HG03103 (cell line): Measurements from ENCODE around the gene ZNF254.
"Not testable (repeated sequence)": the region's sequence is repeated elsewhere in the genome, so short reads cannot be mapped to it uniquely, and the experiment has no call there.

ENCODE experiments used
- ATAC-seq: cut with Tn5 transposase; IDR thresholded peaks from one replicate; pipeline ENCODE4 v1.9.1; 2021; ENCODE audit warnings: low read depth; ENCODE audit not compliant: unreplicated experiment

ZNF254 gene

GRCh38 chr19:24069905-24070657 lies 16.9 kb upstream of the ZNF254 start:
- no peak for ATAC-seq

DNA sequence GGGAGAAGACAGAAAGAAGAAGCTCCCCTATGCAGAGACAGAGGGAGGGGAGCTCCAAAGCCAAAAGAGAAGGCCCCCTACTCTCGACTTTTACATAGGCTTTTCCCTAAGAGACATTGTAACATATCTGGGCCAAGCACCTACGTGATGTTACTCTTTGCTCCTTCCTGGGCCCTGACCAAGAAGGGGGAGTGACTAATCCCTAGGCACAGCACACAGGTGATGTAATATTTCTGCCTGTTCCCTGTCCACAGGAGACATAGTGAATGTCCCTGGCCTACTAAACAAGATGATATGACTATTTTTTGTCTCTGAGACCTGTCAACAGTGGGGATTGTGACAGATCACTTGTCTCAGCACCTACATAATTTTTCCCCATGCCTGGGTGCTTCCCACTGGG lies 15.9 kb upstream of the ZNF254 start:
- ATAC-seq, result no peak

GRCh38 chr19:24072720-24073119 lies 14.3 kb upstream of the ZNF254 start:
- ATAC-seq, result no peak

GRCh38 chr19:24073807-24074206 lies 13.2 kb upstream of the ZNF254 start:
- ATAC-seq, result no peak

DNA sequence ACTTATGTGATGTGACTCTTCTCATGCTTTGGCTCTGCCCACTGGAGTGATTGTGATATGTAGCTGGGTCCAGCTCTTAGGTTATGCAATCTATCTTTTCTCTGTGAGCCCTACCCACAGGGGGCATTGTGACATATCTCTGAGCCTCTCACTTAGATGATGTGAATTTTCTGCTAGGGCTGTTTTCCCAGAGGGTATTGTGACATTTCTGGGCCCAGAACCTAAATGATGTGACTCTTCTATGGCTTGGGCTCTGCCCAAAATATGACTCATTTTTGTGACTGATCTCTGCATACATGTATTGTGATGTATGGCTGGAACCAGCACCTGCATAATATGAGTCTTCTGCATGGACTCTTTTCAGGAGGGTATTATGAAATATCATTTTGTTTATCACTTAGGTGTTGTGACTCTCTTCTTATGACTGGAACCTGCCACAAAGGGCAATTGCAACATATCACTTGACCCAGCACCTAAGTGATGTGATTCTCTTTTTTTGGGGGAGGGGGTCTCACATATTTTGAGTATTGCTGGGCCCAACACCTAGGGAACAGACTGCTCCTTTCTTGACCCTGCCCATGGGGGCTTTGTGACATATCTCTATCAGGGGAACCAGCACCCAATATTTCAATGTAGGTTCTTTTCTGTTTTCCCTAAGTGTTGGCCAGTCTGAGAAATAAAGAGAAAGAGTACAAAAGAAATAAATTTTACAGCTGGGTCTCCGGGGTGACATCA lies 12.1 kb upstream of the ZNF254 start:
- ATAC-seq, result no peak

DNA sequence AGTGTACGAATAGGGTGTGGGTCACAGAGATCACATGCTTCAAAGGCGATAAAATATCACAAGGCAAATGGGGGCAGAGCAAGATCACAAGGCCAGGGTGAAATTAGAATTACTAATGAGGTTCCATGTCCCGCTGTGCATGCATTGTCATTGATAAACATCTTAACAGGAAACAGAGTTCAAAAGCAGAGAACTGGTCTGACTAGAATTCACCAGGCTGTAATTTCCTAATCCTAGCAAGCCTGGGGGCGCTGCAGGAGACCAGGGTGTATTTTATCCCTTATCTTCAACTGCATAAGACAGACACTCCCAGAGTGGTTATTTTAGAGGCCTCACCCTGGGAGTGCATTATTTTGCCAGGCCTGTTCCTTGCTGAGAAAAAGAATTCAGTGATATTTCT lies 11.5 kb upstream of the ZNF254 start:
- ATAC-seq, result not testable (repeated sequence)

GRCh38 chr19:24078680-24079079 lies 8.3 kb upstream of the ZNF254 start:
- no peak for ATAC-seq

DNA sequence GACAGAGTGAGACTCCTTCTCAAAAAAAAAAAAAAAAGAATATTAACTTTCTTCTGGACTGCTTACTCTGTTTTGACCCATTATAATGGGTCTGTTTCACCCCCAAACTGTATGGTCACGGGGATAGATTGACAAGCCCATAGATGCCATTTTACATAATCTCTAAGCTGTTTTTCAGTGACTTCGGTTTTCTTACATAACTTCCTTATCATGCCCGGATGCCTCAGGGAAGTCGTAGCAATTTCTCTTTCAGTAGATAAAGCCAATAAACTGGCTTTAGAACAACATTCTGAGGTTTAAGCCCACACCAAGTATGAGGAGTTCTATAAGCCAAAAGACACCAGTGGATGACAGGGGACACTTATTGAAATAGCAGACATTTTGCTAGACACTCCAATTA lies 5.9 kb upstream of the ZNF254 start:
- no peak for ATAC-seq

DNA sequence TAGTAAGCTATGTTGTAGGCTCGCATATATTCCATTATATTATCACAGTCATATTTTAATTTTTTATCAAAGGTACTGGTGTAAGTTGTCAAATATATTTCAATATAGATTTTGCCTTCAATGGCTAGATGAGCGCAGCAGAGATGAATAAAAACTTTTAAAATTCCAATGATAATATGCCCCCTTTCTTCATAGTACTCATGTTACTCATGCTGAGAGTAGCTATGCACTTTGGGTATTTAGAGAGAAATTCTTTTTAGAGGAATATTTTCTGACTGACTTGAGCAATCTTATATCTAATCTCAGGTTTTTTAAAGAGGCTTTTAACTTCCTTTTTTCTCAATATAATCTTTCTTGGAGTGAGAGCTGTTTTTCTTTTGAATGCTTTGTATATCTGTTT lies 11.4 kb downstream of the ZNF254 start:
- no peak for ATAC-seq

- ATAC-seq, result no peak
These were observed 12.8 kb downstream of the ZNF254 start for GRCh38 chr19:24099829-24100228.

DNA sequence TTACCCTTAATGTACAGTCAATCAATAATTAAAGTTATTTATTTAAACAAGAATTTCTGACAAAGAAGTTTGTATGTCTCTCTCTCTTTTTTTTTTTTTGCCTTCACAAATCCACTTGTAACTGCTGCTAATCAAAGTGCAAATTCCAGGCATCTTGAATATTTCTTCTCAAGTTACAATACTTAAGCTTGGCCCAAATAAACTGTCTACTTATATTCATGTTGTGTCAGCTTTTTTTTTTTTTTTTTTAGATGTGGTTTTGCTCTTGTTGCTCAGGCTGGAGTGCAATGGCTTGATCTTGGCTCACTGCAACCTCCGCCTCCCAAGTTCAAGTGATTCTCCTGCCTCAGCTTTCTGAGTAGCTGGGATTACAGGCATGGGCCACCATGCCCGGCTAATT lies 13.6 kb downstream of the ZNF254 start:
- ATAC-seq, result not testable (repeated sequence)

DNA sequence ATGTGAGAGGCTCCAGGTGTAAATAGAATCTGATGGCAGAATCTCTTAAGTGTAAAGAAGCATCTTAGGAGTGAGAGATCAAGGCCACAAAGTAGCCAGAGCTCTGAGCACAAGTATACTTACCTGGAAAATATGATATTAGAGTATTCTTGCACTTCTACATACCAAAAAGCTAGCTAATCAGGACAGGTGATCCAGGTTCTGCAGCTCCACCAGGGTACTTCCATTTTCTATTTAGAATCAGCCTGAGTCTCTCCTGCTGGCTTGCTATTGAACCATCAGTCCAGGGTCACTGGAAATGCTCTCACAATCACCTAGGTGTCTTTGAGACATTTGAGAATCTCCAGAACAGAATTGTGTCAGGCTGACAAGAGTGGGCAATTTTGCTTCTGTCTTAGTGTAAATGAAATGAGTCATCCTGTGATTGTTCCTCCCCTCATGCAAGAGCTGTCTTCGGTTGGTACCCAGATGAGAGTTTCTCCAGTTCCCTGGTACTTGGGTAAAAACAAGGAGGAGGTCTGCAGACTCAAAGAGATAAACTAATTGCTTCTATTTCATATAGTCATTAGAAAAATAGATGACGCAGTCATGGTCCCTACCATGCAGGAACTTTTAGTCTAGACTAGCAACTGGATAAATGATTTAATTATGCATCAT lies 14.6 kb downstream of the ZNF254 start:
- no peak for ATAC-seq

GRCh38 chr19:24127601-24128000 lies 40.6 kb downstream of the ZNF254 start:
- ATAC-seq, result no peak

GRCh38 chr19:24140099-24140498 lies 53.1 kb downstream of the ZNF254 start:
- ATAC-seq, result no peak

DNA sequence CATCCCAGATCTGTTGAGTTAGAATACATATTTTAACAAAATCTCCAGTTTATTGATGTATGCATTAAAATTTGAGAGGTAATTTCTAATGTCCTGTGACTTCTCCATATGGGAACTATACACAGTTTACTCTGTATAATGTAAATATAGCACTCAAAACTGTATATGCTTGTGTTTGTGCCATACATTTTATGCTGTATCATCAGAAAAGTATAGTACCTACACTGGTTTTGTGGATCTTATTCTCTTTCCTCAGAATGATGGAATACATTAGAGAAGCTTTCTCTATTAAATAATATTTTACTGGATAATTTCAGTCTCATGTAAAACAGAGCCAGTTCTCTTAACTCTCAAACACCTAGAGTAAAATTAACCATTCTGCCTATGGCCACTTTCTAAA lies 53.6 kb downstream of the ZNF254 start:
- no peak for ATAC-seq

DNA sequence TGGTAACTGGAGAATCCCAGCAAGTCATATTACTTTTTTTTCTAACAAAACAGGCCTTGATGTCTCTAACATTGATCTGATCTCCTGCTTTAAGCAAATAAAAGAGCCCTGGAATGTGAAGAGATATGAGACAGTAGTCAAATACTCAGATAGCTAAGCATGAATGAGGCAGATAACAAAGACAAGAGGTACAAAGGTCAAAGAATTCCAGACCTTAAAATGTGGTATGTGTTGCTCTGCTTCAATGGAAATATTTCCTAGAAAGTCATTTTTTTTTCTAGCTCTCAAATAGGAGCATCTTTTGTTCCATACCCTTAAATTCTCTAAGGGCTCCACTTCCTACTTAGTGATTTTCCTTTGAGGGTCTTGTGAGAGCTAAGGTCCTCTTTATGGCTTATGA lies 54.6 kb downstream of the ZNF254 start:
- no peak for ATAC-seq

DNA sequence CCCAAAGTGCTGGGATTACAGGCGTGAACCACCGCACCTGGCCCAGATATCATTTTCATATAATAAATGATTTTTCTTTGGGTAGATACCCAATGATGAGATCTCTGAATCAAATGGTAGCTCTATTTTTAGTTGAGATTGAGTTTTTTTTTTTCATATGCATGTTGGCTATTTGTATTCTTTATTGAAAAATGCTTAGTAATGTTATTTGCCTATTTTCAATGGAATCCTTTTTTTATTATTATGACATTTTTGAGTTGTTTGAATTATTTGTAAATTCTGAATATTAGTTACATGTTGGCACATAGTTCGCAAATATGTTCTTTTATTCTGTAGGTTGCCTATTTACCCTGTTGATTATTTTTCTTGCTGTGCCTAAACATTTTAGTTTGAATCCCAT lies 55.8 kb downstream of the ZNF254 start:
- ATAC-seq, result no peak

DNA sequence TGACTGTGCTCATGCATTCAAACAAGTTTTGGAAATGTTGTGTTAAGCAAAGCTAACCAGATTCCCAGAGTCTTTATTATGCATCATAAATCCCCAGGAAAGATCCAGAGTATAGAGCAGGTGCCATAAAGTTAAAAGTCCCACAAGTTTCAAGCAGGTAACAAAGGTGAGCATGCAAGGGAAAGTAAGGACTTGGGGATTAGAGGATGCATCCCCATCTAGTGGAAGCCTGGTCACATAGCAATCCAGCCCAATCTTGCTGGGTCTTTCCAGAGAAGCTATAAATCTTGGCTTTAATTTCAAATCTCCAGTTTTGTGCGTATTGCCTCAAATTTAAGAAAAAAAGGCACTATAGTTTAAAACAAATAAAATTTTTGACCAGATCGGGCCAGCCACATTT lies 72.7 kb downstream of the ZNF254 start:
- no peak for ATAC-seq

DNA sequence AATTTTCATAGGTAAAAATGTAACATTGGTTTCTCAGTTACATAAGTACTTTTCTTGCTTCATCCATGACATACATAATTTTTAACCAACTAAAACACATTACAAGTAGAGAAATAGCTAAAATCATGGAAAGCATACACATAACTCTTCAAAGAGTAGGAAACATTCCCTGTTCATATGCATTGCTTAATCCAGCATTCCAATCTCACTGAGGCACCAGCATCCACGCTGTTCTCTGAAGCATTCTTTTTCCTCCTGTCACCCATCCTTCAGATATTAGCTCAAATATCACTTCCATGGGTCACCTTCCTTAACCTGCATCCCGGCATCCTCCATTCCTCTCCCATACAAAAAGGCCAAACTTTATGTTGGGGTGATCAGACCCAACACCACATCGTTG lies 79.1 kb downstream of the ZNF254 start:
- ATAC-seq, result no peak

DNA sequence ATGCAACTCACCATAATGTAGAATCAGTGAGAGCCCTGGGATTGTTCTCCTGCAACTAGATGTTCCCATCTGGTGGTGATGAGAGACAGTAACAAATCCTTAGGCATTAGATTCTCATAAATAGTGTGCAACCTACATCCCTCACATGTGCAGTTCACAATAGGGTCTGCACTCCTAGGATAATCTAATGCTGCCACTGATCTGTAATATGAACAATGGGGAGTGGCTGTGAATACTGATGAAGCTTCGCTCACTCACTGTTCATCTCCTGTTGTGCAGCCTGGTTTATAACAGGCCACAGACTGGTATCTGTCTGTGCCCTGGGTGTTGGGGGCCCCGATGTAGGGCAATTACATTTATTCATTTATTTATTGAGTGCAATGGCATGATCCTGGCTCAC lies 86.9 kb downstream of the ZNF254 start:
- no peak for ATAC-seq

- ATAC-seq, result no peak
These were observed 90.7 kb downstream of the ZNF254 start for GRCh38 chr19:24177686-24178085.

DNA sequence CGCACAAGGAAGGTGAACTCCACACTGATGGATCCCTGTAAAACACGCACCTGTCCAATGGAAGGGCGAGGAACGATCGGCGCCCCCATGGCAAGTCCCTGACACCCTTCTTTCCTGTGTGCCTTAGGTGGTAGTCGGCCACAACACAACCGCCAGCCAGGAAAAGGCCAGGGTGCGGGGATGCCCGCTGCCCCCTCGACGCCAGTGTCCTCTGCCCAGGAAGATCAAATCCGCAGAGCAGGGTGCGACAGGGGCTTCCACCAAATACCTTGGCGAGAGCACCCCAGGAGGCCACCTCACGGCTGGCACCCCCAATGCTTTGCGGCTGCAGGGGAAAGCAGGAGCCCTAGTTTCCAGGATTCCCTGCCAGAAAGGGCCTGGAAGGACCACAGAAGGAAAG lies 91.2 kb downstream of the ZNF254 start:
- no peak for ATAC-seq
